HG02981 (cell line): ENCODE measurements around the gene TRAF3.
A peak's percentile ranks its signal among the peaks of the same experiment; 100 is the strongest.
"Not testable (repeated sequence)": the region's sequence is repeated elsewhere in the genome, so short reads cannot be mapped to it uniquely, and the experiment has no call there.

Experiments
- ATAC-seq: cut with Tn5 transposase; IDR thresholded peaks from one replicate; pipeline ENCODE4 v1.9.1; 2021; ENCODE audit warnings: mild to moderate bottlenecking, moderate library complexity; ENCODE audit not compliant: unreplicated experiment

Gene TRAF3

DNA sequence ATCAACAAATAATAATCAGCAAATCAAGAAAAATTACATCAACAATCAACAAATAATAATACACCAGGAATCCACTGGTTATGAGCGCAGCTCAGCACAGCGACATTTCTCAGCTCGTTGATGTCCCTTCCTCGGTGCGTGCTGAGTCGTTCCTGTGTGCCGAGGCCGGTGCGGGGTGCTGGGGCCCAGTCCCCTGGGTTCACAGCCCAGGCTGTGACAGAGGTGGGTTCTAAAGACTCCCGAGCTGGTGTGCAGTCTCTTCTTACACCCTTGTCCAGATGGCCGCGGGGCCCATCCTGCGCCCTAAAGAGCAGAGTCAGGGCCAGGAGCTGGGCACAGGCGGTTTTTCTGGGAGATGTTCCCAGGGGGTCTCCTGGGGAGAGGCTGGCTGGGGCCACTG, 26.9 kb upstream of the TRAF3 start:
- ATAC-seq, result no peak

DNA sequence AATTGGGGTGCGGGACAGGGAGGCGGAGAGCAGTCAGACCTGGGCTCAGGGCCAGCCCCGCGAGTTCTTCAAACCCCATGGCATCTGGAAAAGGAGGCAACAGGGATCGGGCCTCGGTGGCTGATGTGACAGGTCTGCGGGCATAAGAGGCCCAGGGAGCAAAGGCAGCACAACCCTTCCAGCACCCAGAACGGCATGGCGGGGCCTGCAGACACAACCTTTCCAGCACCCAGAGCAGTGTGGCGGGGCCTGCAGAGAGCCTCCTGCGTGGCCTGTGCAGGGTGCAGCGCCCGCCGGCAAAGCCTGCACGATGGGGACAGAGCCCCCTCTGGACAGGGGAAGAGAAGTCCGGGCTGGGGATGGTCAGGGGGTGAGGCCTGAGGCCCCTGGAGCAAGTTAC, 26.2 kb upstream of the TRAF3 start:
- no peak for ATAC-seq

DNA sequence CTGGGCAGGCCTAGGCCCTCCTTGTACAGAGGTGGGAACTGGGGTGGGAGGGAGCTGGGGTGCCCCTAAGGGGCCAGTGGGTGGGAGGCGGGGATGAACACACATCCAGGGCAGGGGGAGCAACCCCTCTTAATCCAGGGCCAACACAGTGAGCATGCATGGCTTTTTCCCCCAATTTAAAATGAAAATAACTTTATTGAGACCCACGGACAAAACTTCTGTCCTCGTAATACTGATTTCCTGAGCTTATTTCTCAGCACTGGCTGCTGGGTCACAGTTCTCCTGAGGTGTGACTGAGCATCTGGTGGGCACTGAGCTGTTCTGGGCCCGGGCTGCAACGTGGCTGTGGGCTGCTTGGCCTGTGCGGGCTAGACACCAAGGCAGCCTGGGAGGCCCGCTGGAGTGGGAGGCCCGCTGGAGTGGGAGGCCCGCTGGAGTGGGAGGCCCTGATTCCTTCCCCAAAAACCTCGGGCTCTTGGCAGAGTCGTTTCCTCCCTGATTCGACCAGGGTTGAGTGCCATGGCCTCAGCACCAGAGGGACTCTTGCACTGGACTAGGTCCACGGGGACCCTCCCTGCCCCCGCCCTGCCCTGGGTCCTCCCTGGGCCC, 24.9 kb upstream of the TRAF3 start:
- no peak for ATAC-seq

DNA sequence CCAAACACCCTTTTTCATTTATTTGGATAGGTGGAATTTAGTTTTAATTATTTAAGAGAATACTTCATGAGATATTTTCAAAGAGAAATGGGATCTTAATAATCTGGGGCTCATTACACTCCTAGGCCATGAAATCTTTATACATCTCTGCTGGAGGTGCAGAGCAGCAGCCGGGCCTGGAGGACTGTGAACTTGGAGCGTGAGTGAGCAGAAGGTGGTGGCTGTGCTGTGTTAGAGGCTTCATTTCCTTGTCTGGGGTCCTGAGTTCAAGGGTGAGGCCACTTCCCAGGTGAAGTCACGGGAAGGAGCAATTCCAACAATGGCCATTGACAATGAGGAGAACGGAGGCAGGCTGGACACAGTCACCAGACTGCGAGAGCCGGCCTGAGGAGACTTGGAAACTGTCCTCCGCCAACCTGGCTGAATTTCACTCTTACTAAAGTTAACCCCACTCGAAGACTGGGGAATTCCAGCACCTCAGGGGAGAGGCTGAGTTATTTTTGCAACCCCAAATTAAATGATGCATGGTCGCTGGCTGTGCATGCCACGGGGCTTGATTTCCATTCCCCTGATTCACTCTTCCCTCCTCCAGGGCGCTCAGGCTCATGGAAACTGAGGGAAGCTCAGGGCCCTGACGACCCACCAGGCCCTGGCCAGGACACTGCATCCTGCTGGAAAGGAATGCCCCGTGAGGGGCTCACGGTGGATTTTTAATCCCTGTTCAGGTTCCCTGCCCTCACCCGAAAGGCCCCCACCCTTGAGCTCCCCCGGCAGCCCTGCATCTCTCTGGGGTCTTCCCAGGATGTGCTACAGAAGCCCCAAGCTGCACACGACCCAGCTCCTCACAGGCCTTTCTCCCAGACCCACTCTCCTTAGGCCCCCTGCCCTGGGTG, 22.6 kb upstream of the TRAF3 start:
- ATAC-seq, result no peak

DNA sequence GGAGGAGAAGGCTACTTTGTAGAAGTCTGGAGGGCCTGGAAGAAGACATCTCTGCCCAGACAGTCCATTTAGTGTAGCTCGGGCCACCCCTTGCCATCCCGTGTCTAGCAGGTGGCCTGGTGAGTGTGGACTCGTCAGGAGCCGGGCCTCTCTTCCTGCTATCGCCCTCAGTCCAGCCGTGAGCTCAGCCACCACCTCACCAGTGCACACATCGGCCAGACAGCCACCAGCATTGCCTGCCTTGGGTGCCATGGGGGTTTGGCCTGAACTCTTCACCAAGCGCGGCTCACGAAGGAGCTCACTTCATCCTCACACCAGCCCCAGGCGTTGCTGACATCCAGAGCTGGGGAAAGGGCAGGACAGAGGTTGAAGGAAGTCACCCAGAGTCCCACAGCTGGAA, 19.6 kb upstream of the TRAF3 start:
- no peak for ATAC-seq

DNA sequence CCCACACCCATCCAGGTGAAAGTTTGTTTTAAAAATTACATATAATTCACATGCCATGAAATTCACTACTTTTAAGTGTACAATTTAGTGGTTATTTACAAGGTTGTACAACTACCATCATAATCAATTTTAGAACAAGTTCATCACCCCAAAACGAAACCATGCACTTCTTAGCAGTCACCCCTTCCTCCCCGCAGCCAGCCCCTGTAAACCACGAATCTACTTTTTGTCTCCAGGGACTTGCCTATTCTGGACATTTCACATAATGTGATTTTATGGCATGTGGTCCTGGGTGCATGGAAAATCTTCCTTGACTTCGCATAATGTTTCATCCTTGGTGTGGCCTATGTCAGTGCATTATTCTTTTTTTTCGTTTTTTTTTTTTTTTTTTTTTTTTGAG, 19.2 kb upstream of the TRAF3 start:
- ATAC-seq, result no peak

DNA sequence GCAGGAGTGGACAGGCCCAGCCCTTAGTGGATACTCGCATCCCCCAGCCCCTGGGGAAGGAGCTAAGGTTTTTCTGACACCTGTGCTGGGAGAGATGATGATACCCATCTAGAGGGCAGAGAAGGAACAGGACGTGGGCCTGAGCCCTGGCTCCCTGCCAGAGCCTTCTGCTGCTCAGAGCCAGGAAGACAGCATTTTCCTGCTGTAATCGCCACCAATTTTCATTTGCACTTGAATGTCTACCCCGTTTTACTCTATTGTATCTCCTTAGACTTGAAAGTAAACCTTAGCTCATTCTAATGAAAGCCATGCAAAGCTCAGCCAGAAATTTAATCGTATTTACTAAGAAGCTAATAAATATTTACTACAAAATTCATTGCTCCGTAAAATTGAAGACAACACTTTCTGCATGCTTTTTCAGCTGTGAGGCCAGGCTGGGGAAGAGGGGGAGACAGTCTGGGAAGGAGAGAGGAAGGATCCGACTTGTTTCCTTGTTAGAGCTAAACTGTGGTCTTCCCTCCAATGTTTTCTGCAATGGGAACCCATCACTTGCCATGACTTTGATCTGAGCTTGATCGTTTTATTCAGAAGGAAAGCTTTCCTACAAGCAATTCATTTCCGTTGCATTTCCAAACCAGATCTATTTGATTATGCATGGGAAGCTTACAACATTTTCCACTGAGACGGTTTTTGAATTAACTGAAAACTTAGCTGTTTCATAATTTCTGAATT, 17.6 kb upstream of the TRAF3 start:
- no peak for ATAC-seq

DNA sequence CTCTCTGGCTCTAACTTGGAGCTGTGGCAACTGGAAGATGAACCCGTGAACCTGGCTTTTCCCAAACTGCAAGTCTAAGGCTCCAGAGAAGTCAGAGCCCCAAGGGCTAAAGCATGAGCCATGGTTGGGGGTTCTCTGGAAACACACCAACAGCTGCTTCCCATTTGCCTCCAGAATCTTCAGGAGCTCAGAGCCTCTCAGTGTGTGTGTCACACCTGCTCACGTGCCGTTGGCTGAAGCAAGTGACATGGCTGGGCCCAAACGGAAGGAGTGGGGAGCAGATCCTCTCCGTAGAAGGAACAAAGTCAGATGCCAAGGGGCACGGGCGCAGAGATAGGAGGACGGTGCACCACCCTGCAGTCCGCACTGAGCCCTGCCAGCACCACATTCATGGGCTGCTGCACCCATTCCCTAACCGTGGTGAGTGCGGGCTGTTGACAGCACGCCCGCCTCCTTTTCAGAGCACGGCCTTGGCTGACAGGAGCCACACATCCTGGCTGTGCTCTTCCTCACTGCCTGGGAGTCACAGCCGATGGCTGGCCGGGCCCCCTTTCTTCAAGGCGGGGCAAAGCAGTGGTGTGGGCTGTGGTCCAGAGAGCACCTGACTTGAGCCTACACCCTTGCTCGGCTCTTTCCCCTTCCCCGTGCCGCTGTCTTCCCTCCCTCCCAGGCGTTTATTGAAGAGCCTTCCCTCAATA, 16.6 kb upstream of the TRAF3 start:
- no peak for ATAC-seq

DNA sequence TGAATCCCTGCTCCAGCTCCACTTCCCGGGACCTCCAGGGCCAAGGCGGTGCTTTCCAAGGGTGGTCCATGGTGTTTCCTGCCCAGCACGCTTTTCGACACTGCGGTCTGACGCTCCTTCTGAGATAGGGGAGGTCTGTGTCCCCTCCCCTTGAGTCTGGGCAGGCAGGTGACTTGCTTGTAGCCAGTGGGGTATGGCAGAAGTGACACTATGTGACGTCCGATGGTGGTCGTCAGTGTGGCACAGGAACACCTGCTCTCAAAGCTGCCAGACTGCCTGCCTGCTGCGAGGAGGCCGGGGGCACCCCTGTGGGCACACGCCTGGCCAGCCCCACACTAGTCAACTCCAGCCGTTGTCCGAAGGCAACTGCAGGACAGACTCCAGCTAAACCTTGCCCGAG, 16.0 kb upstream of the TRAF3 start:
- no peak for ATAC-seq

DNA sequence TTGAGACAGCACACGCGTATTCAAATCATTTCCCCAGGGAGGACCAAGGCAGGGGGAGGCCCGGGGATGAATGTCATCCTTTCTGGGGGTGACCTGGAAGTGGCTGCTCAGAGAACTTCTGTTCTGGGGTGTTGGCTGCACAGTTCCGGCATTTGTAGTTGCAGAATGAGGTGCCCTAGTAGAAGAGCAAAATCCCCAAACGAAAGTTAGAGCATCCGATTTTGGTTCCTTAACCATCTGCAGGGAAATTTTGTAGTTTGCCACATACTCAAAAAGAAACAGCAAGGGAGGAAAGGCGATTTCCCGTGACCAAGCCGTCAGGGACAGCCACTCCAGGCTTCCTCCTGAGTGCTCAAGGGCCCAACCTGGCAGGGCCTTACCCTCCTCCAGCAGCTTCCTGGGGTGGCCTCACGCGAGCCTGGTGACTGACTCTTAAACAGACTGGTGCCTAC, 13.0 kb upstream of the TRAF3 start:
- ATAC-seq, result peak; percentile 66

DNA sequence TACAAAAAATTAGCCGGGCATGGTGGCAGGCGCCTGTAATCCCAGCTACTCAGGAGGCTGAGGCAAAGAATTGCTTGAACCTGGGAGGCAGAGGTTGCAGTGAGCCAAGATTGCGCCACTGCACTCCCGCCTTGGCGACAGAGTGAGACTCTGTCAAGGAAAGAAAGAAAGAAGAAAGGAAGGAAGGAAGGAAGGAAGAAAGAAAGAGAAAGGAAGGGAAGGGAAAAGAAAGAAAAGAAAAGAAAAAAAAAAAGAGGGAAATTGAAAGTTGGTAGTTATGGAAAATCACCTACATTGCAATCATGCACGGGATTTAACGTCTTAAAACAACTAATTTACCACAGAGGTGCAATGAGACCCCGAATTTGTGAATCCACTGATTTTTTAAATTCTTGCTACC, 11.5 kb upstream of the TRAF3 start:
- ATAC-seq, result not testable (repeated sequence)

DNA sequence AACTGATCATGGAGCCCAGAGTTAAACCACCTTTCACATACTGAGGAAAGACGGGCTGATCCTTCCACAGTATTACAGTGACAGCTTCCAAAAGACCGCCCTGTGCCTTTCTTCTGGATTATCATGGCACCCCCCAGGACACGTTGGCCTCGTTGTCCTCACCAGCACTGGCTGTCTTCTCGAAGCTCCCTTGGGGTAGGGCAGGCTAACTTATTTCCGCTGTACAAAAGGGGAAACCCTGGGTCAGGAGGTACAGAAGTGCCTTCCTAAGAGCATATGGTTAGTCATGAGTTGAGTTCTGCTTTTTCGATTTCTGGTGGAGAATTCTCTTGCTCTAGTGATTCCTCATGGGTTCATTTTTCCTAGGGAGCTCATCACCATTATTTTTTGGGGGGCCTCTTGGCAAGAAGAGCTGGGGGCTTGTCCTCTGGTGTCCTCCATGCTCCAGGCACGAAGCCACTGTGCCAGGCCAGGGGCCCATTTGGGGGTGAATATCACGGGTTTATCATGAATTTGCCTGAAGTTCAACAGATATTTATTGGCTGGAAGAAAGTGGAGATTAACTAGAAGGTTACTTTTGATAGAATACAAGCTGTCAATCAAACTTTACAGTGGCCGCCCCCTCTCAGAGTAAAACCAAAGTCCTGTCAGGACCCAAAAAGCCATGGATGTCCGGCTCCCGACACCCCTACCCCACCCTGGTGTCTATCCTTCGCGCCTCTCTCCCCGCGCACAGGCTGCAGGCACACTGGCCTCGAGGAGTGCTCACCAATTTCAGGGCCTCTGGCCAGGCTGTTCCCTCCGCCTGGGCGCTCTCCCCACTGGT, 8.8 kb upstream of the TRAF3 start:
- ATAC-seq, result peak; percentile 49

DNA sequence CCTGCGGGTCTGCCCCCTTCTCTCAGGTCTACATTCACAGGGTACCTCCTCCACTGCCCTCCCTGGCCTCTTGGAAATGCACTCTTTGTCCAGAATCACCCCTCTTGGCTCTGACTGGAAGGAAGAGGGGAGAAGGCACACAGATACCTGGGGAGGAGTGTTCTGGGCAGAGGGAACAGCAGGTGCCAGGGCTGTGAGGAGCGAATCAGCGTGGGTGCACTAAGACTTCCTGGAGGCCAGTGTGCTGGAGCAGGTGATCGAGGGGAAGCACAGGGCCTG, 8.3 kb upstream of the TRAF3 start:
- ATAC-seq, result no peak

DNA sequence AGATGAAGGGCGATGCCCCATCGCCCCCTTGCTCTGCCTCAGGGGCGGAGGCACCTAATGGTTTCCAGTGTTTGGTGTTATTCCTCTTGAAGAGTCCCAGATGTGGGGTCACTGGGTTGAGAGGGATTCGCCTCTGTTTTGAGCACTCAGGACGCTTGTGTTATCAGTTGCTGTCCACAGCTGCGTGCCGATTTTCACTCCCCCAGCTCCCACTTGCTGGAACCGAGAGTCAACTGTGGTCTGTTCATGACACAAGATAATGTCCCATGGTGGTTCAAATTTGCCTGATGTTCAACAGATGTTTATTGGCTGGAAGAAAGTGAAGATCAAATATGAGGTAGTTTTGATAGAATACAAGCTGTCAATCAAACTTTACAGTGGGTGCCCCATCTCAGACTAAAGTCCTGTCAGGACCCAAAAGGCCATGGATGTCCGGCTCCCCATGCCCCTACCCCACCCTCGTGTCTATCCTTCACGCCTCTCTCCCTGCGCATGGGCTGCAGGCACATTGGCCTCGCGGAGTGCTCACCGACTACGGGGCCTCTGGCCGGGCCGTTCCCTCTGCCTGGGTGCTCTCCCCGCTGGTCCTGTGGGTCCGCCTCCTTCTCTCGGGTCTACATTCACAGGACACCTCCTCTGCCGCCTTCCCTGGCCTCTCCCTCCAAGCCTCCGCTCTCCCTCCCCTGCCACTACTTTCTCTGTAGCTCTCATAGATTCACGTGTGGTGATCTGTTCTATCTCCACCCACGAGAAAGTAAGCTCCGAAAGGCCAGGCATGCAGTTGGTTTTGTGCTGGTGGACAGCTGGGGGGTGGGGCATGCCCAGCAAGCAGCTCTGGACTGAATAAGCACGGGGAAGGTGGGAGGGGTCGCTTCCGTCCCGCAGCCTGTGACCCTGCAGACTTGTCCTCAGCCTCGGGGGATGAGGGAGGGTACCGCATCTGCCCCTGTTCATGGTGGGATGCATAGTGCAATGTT, 6.8 kb upstream of the TRAF3 start:
- no peak for ATAC-seq

DNA sequence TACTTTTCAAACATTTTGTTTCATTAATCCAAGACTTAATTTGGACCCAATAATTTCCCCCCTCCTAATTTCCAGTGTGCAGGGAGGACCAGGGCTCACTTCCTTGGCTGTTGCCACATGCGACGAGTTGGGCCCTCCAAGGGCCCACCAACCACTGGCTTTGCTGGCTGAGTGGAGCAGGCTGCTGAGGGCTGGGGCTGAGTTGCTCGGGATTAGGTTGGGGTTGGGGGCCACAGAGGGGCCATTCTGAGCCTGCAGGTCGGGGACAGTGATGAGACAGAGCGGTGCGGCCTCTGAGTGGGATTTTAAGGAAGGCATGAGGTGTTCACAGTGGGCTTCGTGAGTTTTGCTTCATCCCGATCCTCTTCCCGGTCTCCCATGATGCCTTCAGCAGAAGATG, 6.1 kb upstream of the TRAF3 start:
- ATAC-seq, result no peak

DNA sequence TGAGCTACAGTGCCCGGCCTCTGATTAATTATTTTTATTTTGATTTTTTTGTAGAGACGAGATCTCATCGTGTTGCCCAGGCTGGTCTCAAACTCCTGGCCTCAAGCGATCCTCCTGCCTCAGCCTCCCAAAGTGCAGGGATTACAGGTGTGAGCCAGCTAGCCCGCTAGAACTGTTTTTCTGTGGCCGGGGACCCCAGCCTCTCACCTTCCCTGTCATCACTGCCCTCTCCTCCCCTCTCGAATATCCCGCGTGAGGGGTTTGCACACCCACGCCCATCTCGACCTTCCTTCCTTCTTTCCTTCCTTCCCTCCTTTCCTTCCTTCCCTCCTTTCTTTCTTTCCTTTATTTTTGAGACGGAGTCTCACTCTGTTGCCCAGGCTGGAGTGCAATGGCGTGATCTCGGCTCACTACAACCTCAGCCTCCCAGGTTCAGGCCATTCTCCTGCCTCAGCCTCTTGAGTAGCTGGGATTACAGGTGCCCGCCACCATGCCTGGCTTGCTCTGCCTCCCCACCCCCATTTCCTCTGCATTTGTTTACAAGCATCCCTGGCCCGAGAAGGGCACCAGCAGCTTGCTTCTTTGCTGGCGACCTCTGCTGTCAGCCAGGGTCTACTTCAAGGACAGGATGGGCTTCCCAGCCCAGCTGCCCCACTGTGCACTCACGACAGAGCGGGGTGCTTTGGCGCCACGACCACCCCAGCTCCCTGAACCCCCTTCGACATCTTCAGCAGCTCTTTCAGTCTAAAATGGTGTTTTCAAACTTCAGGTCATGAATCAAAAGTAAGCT, 4.3 kb upstream of the TRAF3 start:
- ATAC-seq, result no peak

DNA sequence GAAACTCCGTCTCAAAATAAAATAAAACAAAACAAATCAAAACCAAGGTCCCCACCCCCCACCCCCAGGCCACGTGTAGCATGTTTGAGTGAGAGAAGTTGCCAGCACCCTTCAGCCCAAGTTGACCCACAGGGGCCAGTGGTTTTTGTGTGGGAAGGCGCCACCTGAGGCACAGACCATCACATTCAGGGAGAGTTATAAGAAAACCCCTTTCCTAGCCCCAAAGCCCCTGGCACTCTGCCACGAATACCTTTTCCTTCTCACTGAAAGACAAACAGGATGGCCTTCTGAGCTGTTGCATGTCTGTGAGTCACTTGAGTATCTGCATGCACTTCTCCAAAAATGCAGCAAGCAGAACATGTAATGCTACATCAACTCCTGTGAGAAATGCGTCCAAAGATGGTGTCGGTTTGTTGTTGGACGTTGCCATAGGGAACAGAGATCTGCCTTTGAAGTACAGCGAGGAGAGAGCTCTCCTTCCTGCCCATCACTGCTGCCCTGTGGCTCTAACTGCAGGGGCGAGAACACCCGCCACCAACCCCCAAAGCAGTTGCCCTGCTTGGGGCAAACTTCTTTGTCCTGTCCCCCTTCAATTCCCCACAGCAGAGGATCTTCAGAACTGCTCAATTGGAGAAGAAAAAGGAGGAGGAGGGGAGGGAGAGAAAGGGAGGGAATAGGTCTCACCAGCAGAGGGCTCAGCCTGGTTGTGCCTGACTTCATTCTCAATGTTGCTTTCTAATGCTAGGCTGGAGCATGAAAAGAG, 2.7 kb upstream of the TRAF3 start:
- peak; percentile 40 for ATAC-seq
